GM23338 (cell line): ENCODE data around the gene ULK3. TPM values are rescaled to one million over a fixed set of nuclear protein-coding genes. Genes with fewer than 3 reads are reported as not detected.

Experiments
- ATAC-seq: fragments of 200-7000 bp; cut with Tn5 transposase; 3 replicates; pipeline ENCODE4 v1.9.1; 2020
- DNase-seq: peaks from one replicate; pipeline ENCODE4 v3.0.0-alpha.2; 2015; ENCODE audit warnings: low spot score
- H2AFZ ChIP-seq: fragments of 200-600 bp; sonication (generic); 2 replicates; pipeline ENCODE4 v1.8.0; 2016; ENCODE audit warnings: antibody characterized with exemption, mild to moderate bottlenecking, moderate library complexity
- H3F3A ChIP-seq: fragments of 200-600 bp; sonication (generic); replicated peaks from 2 replicates; pipeline ENCODE4 v1.8.0; 2017; ENCODE audit warnings: antibody characterized with exemption, mixed run types, low read depth
- H3K27ac ChIP-seq: fragments of 200-600 bp; sonication (generic); 2 replicates; pipeline ENCODE4 v1.6.1; 2016; ENCODE audit warnings: low read depth
- H3K27me3 ChIP-seq: fragments of 200-600 bp; sonication (generic); 2 replicates; pipeline ENCODE4 v1.8.0; 2016; ENCODE audit warnings: mild to moderate bottlenecking, mixed run types, moderate library complexity; ENCODE audit not compliant: insufficient read depth
- H3K36me3 ChIP-seq: fragments of 200-600 bp; sonication (generic); 2 replicates; pipeline ENCODE4 v1.8.0; 2016; ENCODE audit warnings: mild to moderate bottlenecking; ENCODE audit not compliant: insufficient read depth
- H3K4me1 ChIP-seq: fragments of 200-600 bp; sonication (generic); 2 replicates; pipeline ENCODE4 v1.8.0; 2016; ENCODE audit warnings: mild to moderate bottlenecking, moderate library complexity; ENCODE audit not compliant: insufficient read depth
- H3K4me2 ChIP-seq: fragments of 200-600 bp; sonication (generic); 2 replicates; pipeline ENCODE4 v1.7.1; 2017; ENCODE audit warnings: mixed run types
- H3K4me3 ChIP-seq: fragments of 200-600 bp; sonication (generic); 2 replicates; pipeline ENCODE4 v1.6.1; 2016; ENCODE audit warnings: mixed run types
- H3K79me2 ChIP-seq: fragments of 200-600 bp; sonication (generic); replicated peaks from 2 replicates; pipeline ENCODE4 v1.8.0; 2017; ENCODE audit warnings: mild to moderate bottlenecking; ENCODE audit not compliant: insufficient read depth
- H3K9me2 ChIP-seq: fragments of 200-600 bp; sonication (generic); 2 replicates; pipeline ENCODE4 v1.8.0; 2017; ENCODE audit not compliant: insufficient read depth
- H4K20me1 ChIP-seq: fragments of 200-600 bp; sonication (generic); replicated peaks from 2 replicates; pipeline ENCODE4 v1.8.0; 2017; ENCODE audit warnings: mild to moderate bottlenecking; ENCODE audit not compliant: insufficient read depth
- H3K27ac Mint-ChIP-seq: 2 replicates; pipeline ENCODE4 v1.8.0; 2020; ENCODE audit warnings: inconsistent platforms, mild to moderate bottlenecking, moderate library complexity, mixed read lengths
- H3K27me3 Mint-ChIP-seq: 3 replicates; pipeline ENCODE4 v1.8.0; 2022; ENCODE audit warnings: low read depth, mild to moderate bottlenecking, moderate library complexity, mixed read lengths, inconsistent platforms; ENCODE audit not compliant: insufficient read depth, poor library complexity
- H3K36me3 Mint-ChIP-seq: 3 replicates; pipeline ENCODE4 v1.8.0; 2021; ENCODE audit warnings: low read depth, mild to moderate bottlenecking, inconsistent platforms, moderate library complexity, mixed read lengths
- H3K4me1 Mint-ChIP-seq: 3 replicates; pipeline ENCODE4 v1.8.0; 2020; ENCODE audit warnings: mild to moderate bottlenecking, inconsistent platforms, mixed read lengths
- H3K4me3 Mint-ChIP-seq: 3 replicates; pipeline ENCODE4 v1.8.0; 2021; ENCODE audit warnings: moderate library complexity, mild to moderate bottlenecking, inconsistent platforms, mixed read lengths
- H3K9me3 Mint-ChIP-seq: 3 replicates; pipeline ENCODE4 v1.8.0; 2020; ENCODE audit warnings: moderate library complexity, mild to moderate bottlenecking, inconsistent platforms, mixed read lengths
- EZH2 ChIP-seq: fragments of 200-600 bp; sonication (generic); IDR thresholded peaks from one replicate; pipeline ENCODE4 v1.8.0; 2017; ENCODE audit warnings: antibody characterized with exemption, mild to moderate bottlenecking, low read depth; ENCODE audit not compliant: unreplicated experiment
- JUNB ChIP-seq: IDR thresholded peaks from one replicate; pipeline ENCODE4 v1.6.1; 2016; ENCODE audit warnings: antibody characterized with exemption; ENCODE audit not compliant: unreplicated experiment
- NANOG ChIP-seq: IDR thresholded peaks from 2 replicates; pipeline ENCODE4 v1.6.1; 2016; ENCODE audit warnings: antibody characterized with exemption, borderline replicate concordance
- POLR2AphosphoS5 ChIP-seq: IDR thresholded peaks from 2 replicates; pipeline ENCODE4 v1.6.1; 2016; ENCODE audit warnings: antibody characterized with exemption, low read depth
- REST ChIP-seq: IDR thresholded peaks from one replicate; pipeline ENCODE4 v1.6.1; 2018; ENCODE audit warnings: antibody characterized with exemption; ENCODE audit not compliant: unreplicated experiment
- polyA plus RNA-seq: library from polyadenylated mRNA; unstranded; fragments of >200 nt; fragmentation: Nextera tagmentation; extraction: Ambion mirVana; gene quantifications from 2 replicates; pipeline ENCODE4 v1.2.1, GENCODE V29; 2016
- total RNA-seq: library from RNA; depleted of rRNA; stranded (reverse); fragments of >200 nt; shearing (Covaris generic); gene quantifications from 2 replicates; pipeline ENCODE4 v1.2.3, GENCODE V29; 2014

ULK3 gene
- total and polyA plus RNA-seq, 2 experiments from 2014 or later, result 20.3 to 35.4 TPM

GRCh38 chr15:74829991-74830390, 13.0 kb downstream of the ULK3 start:
- Histone ChIP-seq H2AFZ (no peak overlapping the region), H4K20me1 (no peaks in the 10 kb centered on the region), H3K27me3 (peaks cover 30% of the 10 kb centered on the region), H3K36me3 (no peaks in the 10 kb centered on the region), H3K4me2 (no peak overlapping the region), H3K79me2 (no peaks in the 10 kb centered on the region), H3K4me3 (no peak overlapping the region), H3K27ac (no peak overlapping the region), H3K4me1 (peaks cover 7% of the 10 kb centered on the region; the same call in 1 of the 2 replicates), H3F3A (peaks cover 5% of the 10 kb centered on the region; the same call in 1 of the 2 replicates), H3K9me2 (no peaks in the 10 kb centered on the region)
- TF ChIP-seq JUNB (no peak), EZH2 (no peak)
- ATAC-seq (no peak), DNase-seq (no peak)
- peaks cover 2% of the 10 kb centered on the region; the same call in 2 of the 3 replicates for H3K36me3 Mint-ChIP-seq
- H3K4me1 Mint-ChIP-seq, result peaks cover 17% of the 10 kb centered on the region
- no peaks in the 10 kb centered on the region for H3K9me3 Mint-ChIP-seq
- no peak overlapping the region for H3K4me3 Mint-ChIP-seq
- H3K27me3 Mint-ChIP-seq, result peaks cover 36% of the 10 kb centered on the region
- no peak overlapping the region for H3K27ac Mint-ChIP-seq

DNA sequence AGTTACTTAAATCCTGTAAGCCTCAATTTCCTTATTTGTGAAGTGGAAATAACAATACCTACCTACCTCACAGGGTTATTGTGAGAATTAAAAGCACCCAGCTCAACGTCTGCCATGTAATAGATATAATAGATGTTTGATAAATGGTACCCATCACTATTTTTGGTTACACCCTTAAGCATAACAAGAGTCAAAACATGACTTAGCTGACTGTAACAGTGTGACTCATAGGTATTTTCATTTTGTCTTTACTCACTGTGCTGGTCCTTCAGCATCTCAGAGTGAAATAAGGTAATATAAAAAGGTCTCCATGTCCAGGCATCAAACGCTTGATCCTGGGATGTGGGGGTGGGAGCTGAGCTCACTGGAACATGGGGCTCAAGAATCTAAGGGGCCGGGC, 13.5 kb downstream of the ULK3 start:
- Histone ChIP-seq H3F3A (peaks cover 5% of the 10 kb centered on the region; the same call in 1 of the 2 replicates), H3K9me2 (no peaks in the 10 kb centered on the region), H3K79me2 (no peaks in the 10 kb centered on the region), H3K4me3 (no peak overlapping the region), H3K4me2 (no peak overlapping the region), H3K36me3 (no peaks in the 10 kb centered on the region), H3K27ac (no peak overlapping the region), H4K20me1 (no peaks in the 10 kb centered on the region), H3K4me1 (peaks cover 7% of the 10 kb centered on the region; the same call in 1 of the 2 replicates), H3K27me3 (peaks cover 35% of the 10 kb centered on the region), H2AFZ (no peak overlapping the region)
- DNase-seq (no peak), ATAC-seq (no peak)
- no peak overlapping the region for H3K4me3 Mint-ChIP-seq
- H3K9me3 Mint-ChIP-seq, result no peaks in the 10 kb centered on the region
- H3K27ac Mint-ChIP-seq, result no peak overlapping the region
- no peaks in the 10 kb centered on the region; the same call in 2 of the 3 replicates for H3K36me3 Mint-ChIP-seq
- peaks cover 13% of the 10 kb centered on the region for H3K4me1 Mint-ChIP-seq
- H3K27me3 Mint-ChIP-seq, result peaks cover 37% of the 10 kb centered on the region
- TF ChIP-seq REST, result no peak

DNA sequence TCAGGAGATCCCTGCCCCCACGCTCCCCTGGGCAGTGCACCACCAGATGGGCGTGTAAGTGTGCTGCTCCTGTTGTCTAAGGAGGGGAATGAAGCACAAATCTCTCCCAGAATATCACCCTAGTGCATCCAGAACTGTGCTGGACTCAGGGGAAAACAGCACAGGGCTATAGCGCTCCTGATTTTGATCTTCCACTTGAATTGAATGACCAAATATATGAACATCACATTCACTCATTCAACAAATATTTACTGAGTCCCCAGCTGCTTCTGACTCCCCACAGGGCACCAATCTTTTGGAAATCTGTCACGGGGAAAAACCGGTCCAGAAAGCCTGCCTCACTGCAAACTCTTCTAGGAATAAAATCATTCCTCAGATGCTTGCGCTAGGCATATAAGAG, 14.1 kb downstream of the ULK3 start:
- Mint-ChIP-seq H3K27me3 (peaks cover 36% of the 10 kb centered on the region), H3K4me3 (no peak overlapping the region), H3K4me1 (peaks cover 12% of the 10 kb centered on the region), H3K9me3 (no peaks in the 10 kb centered on the region), H3K27ac (no peak overlapping the region), H3K36me3 (no peaks in the 10 kb centered on the region)
- ATAC-seq (no peak), DNase-seq (no peak)
- Histone ChIP-seq H4K20me1 (no peaks in the 10 kb centered on the region), H3K36me3 (no peaks in the 10 kb centered on the region), H3K9me2 (no peaks in the 10 kb centered on the region), H3K27ac (no peak overlapping the region), H3K79me2 (no peaks in the 10 kb centered on the region), H2AFZ (no peak overlapping the region), H3F3A (peaks cover 5% of the 10 kb centered on the region; the same call in 1 of the 2 replicates), H3K4me3 (no peak overlapping the region), H3K4me1 (peaks cover 7% of the 10 kb centered on the region; the same call in 1 of the 2 replicates), H3K27me3 (peaks cover 35% of the 10 kb centered on the region), H3K4me2 (no peak overlapping the region)
- TF ChIP-seq POLR2AphosphoS5 (no peak), NANOG (no peak)
